Measurements from ENCODE around the gene OR6J1.
"Not testable (repeated sequence)": the region's sequence is repeated elsewhere in the genome, so short reads cannot be mapped to it uniquely, and the experiment has no call there.

OR6J1 gene

DNA sequence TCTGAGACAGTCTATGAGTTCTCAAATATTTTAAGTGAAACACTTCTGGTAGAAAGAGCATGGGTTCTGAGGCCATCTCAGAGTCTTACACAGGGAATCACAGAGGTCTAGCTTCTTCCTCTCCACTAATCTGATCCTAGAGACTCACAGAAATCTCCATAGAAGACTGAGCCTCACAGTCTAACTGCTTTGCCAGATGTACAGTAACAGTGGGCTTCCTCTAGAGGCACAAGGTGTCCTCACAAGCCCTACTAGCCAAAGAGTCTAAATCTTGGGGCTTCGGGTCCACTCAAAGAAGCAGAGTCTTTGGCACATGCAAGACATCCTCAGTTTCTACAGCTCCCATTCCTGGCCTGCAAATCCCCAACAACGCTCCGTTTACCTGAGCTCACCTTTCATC lies 14.1 kb downstream of the OR6J1 start:
- WGBS, 2 experiments (ENCODE audit: insufficient coverage in 2 of 2) = 82 to 100% methylated on average over 1 to 3 of the region's 3 CpGs
- Histone ChIP-seq H3K4me3 (ENCODE audit: extremely low read depth, insufficient read depth, low read length, poor library complexity, severe bottlenecking) (no peak overlapping the region), H3K27ac (ENCODE audit: low read depth, low read length, severe bottlenecking) (no peak overlapping the region)

GRCh38 chr14:22629361-22629760 lies 14.8 kb downstream of the OR6J1 start:
- H3K4me3 ChIP-seq (ENCODE audit: extremely low read depth, insufficient read depth, low read length, poor library complexity, severe bottlenecking) = no peak overlapping the region
- H3K36me3 ChIP-seq (ENCODE audit: control insufficient read depth, insufficient read depth, low read length) = no peaks in the 10 kb centered on the region
- peaks cover 11% of the 10 kb centered on the region for H3K9me3 ChIP-seq (ENCODE audit: control insufficient read depth, low read length)
- WGBS, 2 experiments (ENCODE audit: insufficient coverage in 2 of 2) = 80 to 86% methylated on average over 5 of the region's 5 CpGs
- H3K4me1 ChIP-seq (ENCODE audit: control insufficient read depth, insufficient read depth, low read length, poor library complexity, severe bottlenecking) = no peaks in the 10 kb centered on the region
- no peak overlapping the region for H3K27ac ChIP-seq (ENCODE audit: low read depth, low read length, severe bottlenecking)

More for the DNA sequence above, 14.1 kb downstream of the OR6J1 start:
- peaks cover 11% of the 10 kb centered on the region for H3K9me3 ChIP-seq (ENCODE audit: control insufficient read depth, low read length)
- H3K4me1 ChIP-seq (ENCODE audit: control insufficient read depth, insufficient read depth, low read length, poor library complexity, severe bottlenecking) = no peaks in the 10 kb centered on the region
- H3K36me3 ChIP-seq (ENCODE audit: control insufficient read depth, insufficient read depth, low read length) = no peaks in the 10 kb centered on the region

DNA sequence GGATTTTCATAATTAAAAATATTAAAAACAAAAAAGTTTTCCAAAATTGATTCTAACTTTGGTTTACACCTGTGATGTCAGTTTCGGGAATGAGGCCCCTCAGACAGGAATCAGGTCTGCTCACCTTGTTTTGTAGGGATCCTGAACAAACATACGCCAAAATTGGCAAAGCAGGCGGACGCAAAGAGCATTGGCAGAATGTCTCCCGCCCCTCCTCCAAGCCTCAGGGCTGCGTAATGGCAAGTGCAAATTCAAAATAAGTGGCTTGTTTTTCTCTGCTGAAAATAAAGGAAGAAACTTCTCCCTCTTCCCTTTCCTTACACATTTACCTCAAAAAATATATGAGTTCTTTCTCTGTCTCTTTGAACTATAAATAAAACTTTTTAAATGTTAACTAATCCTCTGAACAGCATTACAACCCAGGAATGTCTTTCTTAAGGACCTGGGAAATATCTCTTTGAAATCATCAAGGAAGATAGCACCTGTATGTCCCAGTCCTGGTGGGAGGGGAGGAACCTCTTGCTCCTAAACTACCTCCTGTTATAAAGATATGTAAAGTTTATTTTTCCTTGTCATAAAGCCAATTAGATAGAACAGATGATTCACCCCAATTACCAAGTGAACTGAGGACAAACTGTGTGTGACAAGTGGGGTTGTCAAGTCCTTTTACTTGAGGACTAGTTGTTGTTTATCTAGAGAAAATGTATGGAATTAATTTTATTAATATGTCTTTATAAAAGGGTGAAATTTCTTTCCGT lies 16.5 kb downstream of the OR6J1 start:
- H3K4me1 ChIP-seq (ENCODE audit: control insufficient read depth, insufficient read depth, low read length, poor library complexity, severe bottlenecking) = no peaks in the 10 kb centered on the region
- peaks cover 9% of the 10 kb centered on the region for H3K9me3 ChIP-seq (ENCODE audit: control insufficient read depth, low read length)
- WGBS, 2 experiments (ENCODE audit: insufficient coverage in 2 of 2) = 85% methylated on average over 4 to 6 of the region's 7 CpGs
- H3K27ac ChIP-seq (ENCODE audit: low read depth, low read length, severe bottlenecking) = no peak overlapping the region
- no peaks in the 10 kb centered on the region for H3K36me3 ChIP-seq (ENCODE audit: control insufficient read depth, insufficient read depth, low read length)
- H3K4me3 ChIP-seq (ENCODE audit: extremely low read depth, insufficient read depth, low read length, poor library complexity, severe bottlenecking) = no peak overlapping the region

DNA sequence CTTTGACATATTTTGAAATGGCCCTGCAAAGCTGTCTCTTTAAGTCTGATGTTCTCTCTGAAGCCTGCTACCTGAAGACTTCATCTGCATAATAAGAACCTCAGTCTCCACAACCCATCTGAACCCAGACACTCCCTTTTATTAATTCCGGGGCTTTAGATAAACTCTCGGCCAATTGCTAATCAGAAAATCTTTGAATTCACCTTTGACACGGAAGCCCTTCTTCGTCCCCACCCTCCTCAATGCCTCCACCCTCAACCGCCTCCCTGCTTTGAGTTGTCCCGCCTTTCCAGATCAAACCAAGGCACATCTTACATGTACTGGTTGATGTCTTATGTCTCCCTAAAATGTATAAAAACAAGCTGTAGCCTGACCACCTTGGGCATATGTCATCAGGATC lies 17.6 kb downstream of the OR6J1 start:
- Histone ChIP-seq H3K27ac (ENCODE audit: low read depth, low read length, severe bottlenecking) (no peak overlapping the region), H3K4me1 (ENCODE audit: control insufficient read depth, insufficient read depth, low read length, poor library complexity, severe bottlenecking) (no peaks in the 10 kb centered on the region), H3K36me3 (ENCODE audit: control insufficient read depth, insufficient read depth, low read length) (no peaks in the 10 kb centered on the region), H3K9me3 (ENCODE audit: control insufficient read depth, low read length) (peaks cover 13% of the 10 kb centered on the region), H3K4me3 (ENCODE audit: extremely low read depth, insufficient read depth, low read length, poor library complexity, severe bottlenecking) (no peak overlapping the region)
- WGBS, 2 experiments (ENCODE audit: insufficient coverage in 2 of 2) = 88 to 96% methylated on average over 3 to 4 of the region's 6 CpGs

- Histone ChIP-seq H3K4me1 (ENCODE audit: control insufficient read depth, insufficient read depth, low read length, poor library complexity, severe bottlenecking) (no peaks in the 10 kb centered on the region), H3K27ac (ENCODE audit: low read depth, low read length, severe bottlenecking) (no peak overlapping the region), H3K36me3 (ENCODE audit: control insufficient read depth, insufficient read depth, low read length) (no peaks in the 10 kb centered on the region), H3K4me3 (ENCODE audit: extremely low read depth, insufficient read depth, low read length, poor library complexity, severe bottlenecking) (no peak overlapping the region), H3K9me3 (ENCODE audit: control insufficient read depth, low read length) (peaks cover 8% of the 10 kb centered on the region)
- 51 to 59% methylated on average over 2 of the region's 2 CpGs for WGBS, 2 experiments (ENCODE audit: insufficient coverage in 2 of 2)
These were observed 21.1 kb downstream of the OR6J1 start for GRCh38 chr14:22623047-22623446.

GRCh38 chr14:22622255-22622654 lies 21.9 kb downstream of the OR6J1 start:
- Histone ChIP-seq H3K36me3 (ENCODE audit: control insufficient read depth, insufficient read depth, low read length) (no peaks in the 10 kb centered on the region), H3K4me1 (ENCODE audit: control insufficient read depth, insufficient read depth, low read length, poor library complexity, severe bottlenecking) (no peaks in the 10 kb centered on the region), H3K4me3 (ENCODE audit: extremely low read depth, insufficient read depth, low read length, poor library complexity, severe bottlenecking) (no peak overlapping the region), H3K27ac (ENCODE audit: low read depth, low read length, severe bottlenecking) (no peak overlapping the region), H3K9me3 (ENCODE audit: control insufficient read depth, low read length) (peaks cover 8% of the 10 kb centered on the region)
- WGBS, 2 experiments (ENCODE audit: insufficient coverage in 2 of 2) = 83 to 100% methylated on average over 1 of the region's 2 CpGs

- 88 to 100% methylated on average over 1 of the region's 2 CpGs for WGBS, 2 experiments (ENCODE audit: insufficient coverage in 2 of 2)
- peaks cover 18% of the 10 kb centered on the region for H3K4me1 ChIP-seq (ENCODE audit: control insufficient read depth, insufficient read depth, low read length, poor library complexity, severe bottlenecking)
- not testable (repeated sequence) for H3K27ac ChIP-seq (ENCODE audit: low read depth, low read length, severe bottlenecking); H3K9me3 ChIP-seq (ENCODE audit: control insufficient read depth, low read length); H3K4me3 ChIP-seq (ENCODE audit: extremely low read depth, insufficient read depth, low read length, poor library complexity, severe bottlenecking)
- H3K36me3 ChIP-seq (ENCODE audit: control insufficient read depth, insufficient read depth, low read length) = peaks cover 14% of the 10 kb centered on the region
These were observed 28.4 kb downstream of the OR6J1 start for GRCh38 chr14:22615765-22616164.

- WGBS, 2 experiments (ENCODE audit: insufficient coverage in 2 of 2) = 50% methylated on average over 2 to 3 of the region's 6 CpGs
- Histone ChIP-seq H3K4me1 (ENCODE audit: control insufficient read depth, insufficient read depth, low read length, poor library complexity, severe bottlenecking) (peaks cover 18% of the 10 kb centered on the region), H3K9me3 (ENCODE audit: control insufficient read depth, low read length) (no peaks in the 10 kb centered on the region), H3K27ac (ENCODE audit: low read depth, low read length, severe bottlenecking) (peak overlapping the region; percentile 93), H3K4me3 (ENCODE audit: extremely low read depth, insufficient read depth, low read length, poor library complexity, severe bottlenecking) (no peak overlapping the region), H3K36me3 (ENCODE audit: control insufficient read depth, insufficient read depth, low read length) (peaks cover 21% of the 10 kb centered on the region)
These were observed 29.8 kb downstream of the OR6J1 start for GRCh38 chr14:22614240-22614799.

GRCh38 chr14:22613736-22614239 lies 30.4 kb downstream of the OR6J1 start:
- peaks cover 18% of the 10 kb centered on the region for H3K4me1 ChIP-seq (ENCODE audit: control insufficient read depth, insufficient read depth, low read length, poor library complexity, severe bottlenecking)
- peaks cover 24% of the 10 kb centered on the region for H3K36me3 ChIP-seq (ENCODE audit: control insufficient read depth, insufficient read depth, low read length)
- WGBS, 2 experiments (ENCODE audit: insufficient coverage in 2 of 2) = 17 to 40% methylated on average over 1 of the region's 3 CpGs
- H3K27ac ChIP-seq (ENCODE audit: low read depth, low read length, severe bottlenecking) = peak overlapping the region; percentile 93
- no peaks in the 10 kb centered on the region for H3K9me3 ChIP-seq (ENCODE audit: control insufficient read depth, low read length)
- no peak overlapping the region for H3K4me3 ChIP-seq (ENCODE audit: extremely low read depth, insufficient read depth, low read length, poor library complexity, severe bottlenecking)

DNA sequence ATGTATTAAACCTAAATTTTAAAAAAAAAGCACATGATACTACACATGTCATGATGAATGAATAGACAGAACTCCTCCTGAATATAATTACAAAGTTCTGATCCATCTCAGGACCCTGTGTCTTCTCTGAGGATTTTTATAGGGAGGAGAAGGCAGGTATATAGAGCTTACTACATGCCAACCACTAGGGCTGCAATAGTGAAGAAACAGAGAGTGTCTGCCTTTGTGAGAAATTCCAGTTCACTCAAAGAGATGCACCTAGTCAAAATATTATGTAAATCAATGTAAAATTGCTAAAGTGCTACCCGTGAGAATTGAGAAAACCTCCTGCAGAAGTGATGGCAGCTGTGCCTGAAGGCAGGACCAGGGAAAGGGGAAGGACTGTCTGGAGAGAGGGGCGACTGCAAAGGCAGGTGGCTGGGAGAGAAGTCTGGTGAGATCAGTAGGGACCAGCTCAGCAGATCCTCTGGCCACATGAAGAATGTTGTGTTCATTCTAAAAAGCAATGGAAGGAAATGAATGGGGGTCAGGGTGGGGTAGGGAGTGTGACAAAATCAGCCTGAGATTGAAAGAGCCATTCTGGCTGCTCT lies 31.0 kb downstream of the OR6J1 start:
- peak overlapping the region; percentile 93 for H3K27ac ChIP-seq (ENCODE audit: low read depth, low read length, severe bottlenecking)
- H3K4me3 ChIP-seq (ENCODE audit: extremely low read depth, insufficient read depth, low read length, poor library complexity, severe bottlenecking) = no peak overlapping the region
- peaks cover 18% of the 10 kb centered on the region for H3K4me1 ChIP-seq (ENCODE audit: control insufficient read depth, insufficient read depth, low read length, poor library complexity, severe bottlenecking)
- peaks cover 24% of the 10 kb centered on the region for H3K36me3 ChIP-seq (ENCODE audit: control insufficient read depth, insufficient read depth, low read length)
- WGBS, 2 experiments (ENCODE audit: insufficient coverage in 2 of 2) = 69 to 93% methylated on average over 2 of the region's 2 CpGs
- no peaks in the 10 kb centered on the region for H3K9me3 ChIP-seq (ENCODE audit: control insufficient read depth, low read length)

GRCh38 chr14:22610931-22611330 lies 33.2 kb downstream of the OR6J1 start:
- H3K9me3 ChIP-seq (ENCODE audit: control insufficient read depth, low read length) = no peaks in the 10 kb centered on the region
- no peak overlapping the region for H3K4me3 ChIP-seq (ENCODE audit: extremely low read depth, insufficient read depth, low read length, poor library complexity, severe bottlenecking)
- peaks cover 43% of the 10 kb centered on the region for H3K36me3 ChIP-seq (ENCODE audit: control insufficient read depth, insufficient read depth, low read length)
- 83% methylated on average over 1 of the region's 2 CpGs; no CpG with 5 or more reads in 1 of the 2 experiments for WGBS, 2 experiments (ENCODE audit: insufficient coverage in 2 of 2)
- peaks cover 18% of the 10 kb centered on the region for H3K4me1 ChIP-seq (ENCODE audit: control insufficient read depth, insufficient read depth, low read length, poor library complexity, severe bottlenecking)
- no peak overlapping the region for H3K27ac ChIP-seq (ENCODE audit: low read depth, low read length, severe bottlenecking)
